GM23338 (cell line): ENCODE data around the gene AAMDC. TPM values are rescaled to one million over a fixed set of nuclear protein-coding genes. Genes with fewer than 3 reads are reported as not detected.
"Not testable (repeated sequence)": the region's sequence is repeated elsewhere in the genome, so short reads cannot be mapped to it uniquely, and the experiment has no call there.

Experiments
- ATAC-seq: fragments of 200-7000 bp; cut with Tn5 transposase; 3 replicates; pipeline ENCODE4 v1.9.1; 2020
- DNase-seq: peaks from one replicate; pipeline ENCODE4 v3.0.0-alpha.2; 2015; ENCODE audit warnings: low spot score
- H2AFZ ChIP-seq: fragments of 200-600 bp; sonication (generic); 2 replicates; pipeline ENCODE4 v1.8.0; 2016; ENCODE audit warnings: antibody characterized with exemption, mild to moderate bottlenecking, moderate library complexity
- H3F3A ChIP-seq: fragments of 200-600 bp; sonication (generic); replicated peaks from 2 replicates; pipeline ENCODE4 v1.8.0; 2017; ENCODE audit warnings: antibody characterized with exemption, mixed run types, low read depth
- H3K27ac ChIP-seq: fragments of 200-600 bp; sonication (generic); 2 replicates; pipeline ENCODE4 v1.6.1; 2016; ENCODE audit warnings: low read depth
- H3K27me3 ChIP-seq: fragments of 200-600 bp; sonication (generic); 2 replicates; pipeline ENCODE4 v1.8.0; 2016; ENCODE audit warnings: mild to moderate bottlenecking, mixed run types, moderate library complexity; ENCODE audit not compliant: insufficient read depth
- H3K36me3 ChIP-seq: fragments of 200-600 bp; sonication (generic); 2 replicates; pipeline ENCODE4 v1.8.0; 2016; ENCODE audit warnings: mild to moderate bottlenecking; ENCODE audit not compliant: insufficient read depth
- H3K4me1 ChIP-seq: fragments of 200-600 bp; sonication (generic); 2 replicates; pipeline ENCODE4 v1.8.0; 2016; ENCODE audit warnings: mild to moderate bottlenecking, moderate library complexity; ENCODE audit not compliant: insufficient read depth
- H3K4me2 ChIP-seq: fragments of 200-600 bp; sonication (generic); 2 replicates; pipeline ENCODE4 v1.7.1; 2017; ENCODE audit warnings: mixed run types
- H3K4me3 ChIP-seq: fragments of 200-600 bp; sonication (generic); 2 replicates; pipeline ENCODE4 v1.6.1; 2016; ENCODE audit warnings: mixed run types
- H3K79me2 ChIP-seq: fragments of 200-600 bp; sonication (generic); replicated peaks from 2 replicates; pipeline ENCODE4 v1.8.0; 2017; ENCODE audit warnings: mild to moderate bottlenecking; ENCODE audit not compliant: insufficient read depth
- H3K9me2 ChIP-seq: fragments of 200-600 bp; sonication (generic); 2 replicates; pipeline ENCODE4 v1.8.0; 2017; ENCODE audit not compliant: insufficient read depth
- H4K20me1 ChIP-seq: fragments of 200-600 bp; sonication (generic); replicated peaks from 2 replicates; pipeline ENCODE4 v1.8.0; 2017; ENCODE audit warnings: mild to moderate bottlenecking; ENCODE audit not compliant: insufficient read depth
- H3K27ac Mint-ChIP-seq: 2 replicates; pipeline ENCODE4 v1.8.0; 2020; ENCODE audit warnings: inconsistent platforms, mild to moderate bottlenecking, moderate library complexity, mixed read lengths
- H3K27me3 Mint-ChIP-seq: 3 replicates; pipeline ENCODE4 v1.8.0; 2022; ENCODE audit warnings: low read depth, mild to moderate bottlenecking, moderate library complexity, mixed read lengths, inconsistent platforms; ENCODE audit not compliant: insufficient read depth, poor library complexity
- H3K36me3 Mint-ChIP-seq: 3 replicates; pipeline ENCODE4 v1.8.0; 2021; ENCODE audit warnings: low read depth, mild to moderate bottlenecking, inconsistent platforms, moderate library complexity, mixed read lengths
- H3K4me1 Mint-ChIP-seq: 3 replicates; pipeline ENCODE4 v1.8.0; 2020; ENCODE audit warnings: mild to moderate bottlenecking, inconsistent platforms, mixed read lengths
- H3K4me3 Mint-ChIP-seq: 3 replicates; pipeline ENCODE4 v1.8.0; 2021; ENCODE audit warnings: moderate library complexity, mild to moderate bottlenecking, inconsistent platforms, mixed read lengths
- H3K9me3 Mint-ChIP-seq: 3 replicates; pipeline ENCODE4 v1.8.0; 2020; ENCODE audit warnings: moderate library complexity, mild to moderate bottlenecking, inconsistent platforms, mixed read lengths
- CREB1 ChIP-seq: fragments of 250-450 bp; sonication (Bioruptor Pico); IDR thresholded peaks from 2 replicates; pipeline ENCODE4 v1.5.0; 2020; ENCODE audit warnings: low read depth, mild to moderate bottlenecking, moderate library complexity
- JUNB ChIP-seq: IDR thresholded peaks from one replicate; pipeline ENCODE4 v1.6.1; 2016; ENCODE audit warnings: antibody characterized with exemption; ENCODE audit not compliant: unreplicated experiment
- polyA plus RNA-seq: library from polyadenylated mRNA; unstranded; fragments of >200 nt; fragmentation: Nextera tagmentation; extraction: Ambion mirVana; gene quantifications from 2 replicates; pipeline ENCODE4 v1.2.1, GENCODE V29; 2016
- total RNA-seq: library from RNA; depleted of rRNA; stranded (reverse); fragments of >200 nt; shearing (Covaris generic); gene quantifications from 2 replicates; pipeline ENCODE4 v1.2.3, GENCODE V29; 2014
- TF ChIP-seq, protein P1 (sequence below), 2 experiments: fragments of 200-600 bp in 1 of 2; sonication (generic) in 1 of 2; conservative IDR thresholded peaks; 2 replicates each; pipeline versions ENCODE4 v1.5.1 to v1.6.1; 2016 to 2017; ENCODE audit warnings: antibody characterized with exemption in 2 of 2, low read depth in 2 of 2, mild to moderate bottlenecking in 2 of 2, moderate library complexity in 1 of 2

Gene AAMDC
- total and polyA plus RNA-seq, 2 experiments from 2014 or later, result 5.3 to 50.2 TPM

DNA sequence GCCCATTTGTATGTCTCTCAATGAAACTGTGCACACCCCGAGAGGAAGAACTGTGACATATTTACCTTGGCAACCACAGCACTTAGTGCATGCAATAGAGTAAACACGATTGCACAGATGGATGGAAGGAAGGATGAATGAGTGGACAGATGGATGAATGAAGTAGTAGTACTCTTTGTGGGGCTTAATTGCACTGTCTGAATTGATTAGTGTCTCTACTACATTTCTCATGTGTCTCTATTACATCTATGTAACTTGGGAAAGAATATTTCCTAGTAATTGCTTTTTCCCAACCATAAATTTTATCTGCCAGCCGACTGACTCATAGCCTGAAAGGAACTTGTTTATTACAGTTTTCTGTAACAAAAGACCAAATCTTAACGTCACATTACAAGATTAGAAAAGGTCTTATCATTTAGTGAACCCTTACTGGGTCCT lies 69.7 kb downstream of the AAMDC start:
- H3F3A ChIP-seq, H3K27ac ChIP-seq, H2AFZ ChIP-seq, H3K4me1 Mint-ChIP-seq, H3K4me2 ChIP-seq, H3K4me3 ChIP-seq, H3K27ac Mint-ChIP-seq, ATAC-seq, H3K9me3 Mint-ChIP-seq, DNase-seq, H4K20me1 ChIP-seq, H3K9me2 ChIP-seq, H3K4me3 Mint-ChIP-seq, H3K36me3 ChIP-seq, H3K27me3 ChIP-seq, H3K4me1 ChIP-seq, H3K27me3 Mint-ChIP-seq, H3K79me2 ChIP-seq: not testable (repeated sequence)
- H3K36me3 Mint-ChIP-seq, result peaks cover 46% of the 10 kb centered on the region

DNA sequence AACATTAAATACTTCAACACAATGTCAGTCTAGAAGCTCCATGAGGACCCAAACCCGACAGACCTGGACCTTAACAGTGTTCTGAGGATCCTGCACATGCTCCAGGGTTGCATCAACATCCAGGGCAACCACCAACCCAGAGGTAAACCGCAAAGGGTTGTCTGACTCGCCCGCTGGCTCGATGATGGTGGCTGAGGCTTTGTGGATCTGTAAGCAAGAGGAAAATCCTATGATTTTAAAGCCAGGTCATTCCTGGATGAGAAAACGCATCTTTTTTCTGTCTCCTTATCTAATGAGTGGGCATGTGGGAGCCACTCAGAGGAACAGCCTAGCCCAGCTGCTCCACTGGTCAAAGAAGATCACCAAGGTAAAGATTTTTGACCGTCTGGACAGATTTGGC lies 70.3 kb downstream of the AAMDC start:
- H3K79me2 ChIP-seq, H3K27ac ChIP-seq, H3K4me3 Mint-ChIP-seq, H3K36me3 ChIP-seq, H4K20me1 ChIP-seq, H3F3A ChIP-seq, H3K27me3 ChIP-seq, H3K9me3 Mint-ChIP-seq, H3K4me1 Mint-ChIP-seq, H3K27ac Mint-ChIP-seq, H3K4me1 ChIP-seq, H3K27me3 Mint-ChIP-seq, H2AFZ ChIP-seq, DNase-seq, ATAC-seq, H3K4me3 ChIP-seq, H3K4me2 ChIP-seq, H3K9me2 ChIP-seq: not testable (repeated sequence)
- H3K36me3 Mint-ChIP-seq, result peaks cover 40% of the 10 kb centered on the region

DNA sequence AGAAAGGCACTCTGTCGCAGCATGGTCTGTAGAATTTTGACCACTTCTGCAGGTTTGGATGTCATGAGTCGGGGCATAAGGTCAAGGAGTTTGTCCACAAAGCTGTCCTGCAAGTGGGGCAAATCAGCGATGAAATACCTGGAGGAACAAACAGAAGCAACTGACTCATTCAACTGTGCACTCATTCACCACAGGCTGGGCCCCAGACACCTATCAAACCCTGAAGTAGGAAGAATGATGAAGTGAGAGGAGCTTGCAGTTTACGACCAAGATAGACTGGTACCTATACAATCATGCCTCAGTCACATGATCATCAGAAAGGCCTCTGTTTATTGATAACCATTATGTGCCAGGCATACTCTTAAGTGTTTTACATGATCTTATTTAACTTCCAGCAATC lies 70.8 kb downstream of the AAMDC start:
- not testable (repeated sequence) for H2AFZ ChIP-seq, H4K20me1 ChIP-seq, H3F3A ChIP-seq, H3K27me3 ChIP-seq, H3K79me2 ChIP-seq, H3K36me3 ChIP-seq, H3K4me3 ChIP-seq, H3K4me1 Mint-ChIP-seq, H3K27ac ChIP-seq, H3K27me3 Mint-ChIP-seq, DNase-seq, H3K4me3 Mint-ChIP-seq, H3K27ac Mint-ChIP-seq, H3K9me3 Mint-ChIP-seq, H3K9me2 ChIP-seq, ATAC-seq, H3K4me2 ChIP-seq, H3K4me1 ChIP-seq
- peaks cover 39% of the 10 kb centered on the region for H3K36me3 Mint-ChIP-seq

DNA sequence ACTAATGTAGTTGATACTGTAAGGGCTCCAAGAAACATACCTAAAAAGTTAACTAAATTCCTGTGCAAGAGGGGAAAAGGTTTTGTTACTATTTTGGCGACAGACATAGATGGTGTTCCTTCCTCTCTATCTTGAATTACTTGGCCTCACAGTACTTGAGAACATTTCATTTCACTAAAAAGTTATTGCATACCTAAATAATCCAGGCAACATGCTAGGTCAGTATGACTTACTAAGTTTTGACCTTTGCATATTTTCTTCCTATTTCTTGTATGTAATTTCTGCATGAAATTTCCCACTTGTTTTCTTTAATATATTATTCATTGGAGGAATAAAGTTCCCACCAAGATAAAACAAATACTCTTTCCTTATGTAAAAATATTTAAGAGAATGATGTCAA lies 74.0 kb downstream of the AAMDC start:
- H3K4me1 ChIP-seq, H3K9me2 ChIP-seq, DNase-seq, H3K27me3 ChIP-seq, H3K4me2 ChIP-seq, H3K27me3 Mint-ChIP-seq, H3F3A ChIP-seq, H3K4me3 ChIP-seq, H2AFZ ChIP-seq, H3K9me3 Mint-ChIP-seq, H3K36me3 ChIP-seq, H3K4me3 Mint-ChIP-seq, H3K79me2 ChIP-seq, ATAC-seq, H3K27ac ChIP-seq, H3K27ac Mint-ChIP-seq, H3K4me1 Mint-ChIP-seq, H4K20me1 ChIP-seq: not testable (repeated sequence)
- peaks cover 30% of the 10 kb centered on the region for H3K36me3 Mint-ChIP-seq

DNA sequence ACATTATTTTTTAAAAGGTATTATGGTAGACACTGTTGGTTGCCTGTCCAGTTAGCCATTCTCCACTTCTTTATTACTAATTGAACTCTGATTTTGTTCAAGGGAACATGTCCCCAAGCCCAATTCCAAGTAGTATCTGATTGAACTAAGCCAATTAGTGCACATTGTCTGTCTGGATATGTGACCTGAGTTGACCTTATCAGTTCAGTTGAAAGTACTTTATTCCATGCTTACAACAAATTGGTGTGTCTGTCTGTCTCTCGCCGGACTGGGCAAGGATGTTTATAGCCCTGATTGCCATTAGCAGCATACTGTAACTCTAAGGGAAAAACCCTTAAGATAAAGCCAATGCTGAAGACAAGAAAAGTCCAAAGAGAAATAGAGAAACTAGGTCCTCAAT lies 87.9 kb downstream of the AAMDC start:
- H3K36me3 Mint-ChIP-seq, result peaks cover 3% of the 10 kb centered on the region; the same call in 2 of the 3 replicates
- H3K79me2 ChIP-seq, result no peaks in the 10 kb centered on the region
- no peak overlapping the region for H3K4me3 Mint-ChIP-seq
- H3K27ac Mint-ChIP-seq, result no peak overlapping the region
- no peaks in the 10 kb centered on the region for H3F3A ChIP-seq
- H3K4me2 ChIP-seq, result no peak overlapping the region
- H3K4me1 ChIP-seq, result no peaks in the 10 kb centered on the region
- no peaks in the 10 kb centered on the region for H3K36me3 ChIP-seq
- ATAC-seq (no peak), DNase-seq (no peak)
- H3K4me1 Mint-ChIP-seq, result no peaks in the 10 kb centered on the region; the same call in 2 of the 3 replicates
- H3K27ac ChIP-seq, result no peak overlapping the region
- no peaks in the 10 kb centered on the region for H4K20me1 ChIP-seq
- H2AFZ ChIP-seq, result no peak overlapping the region
- no peaks in the 10 kb centered on the region for H3K9me3 Mint-ChIP-seq
- no peak overlapping the region for H3K4me3 ChIP-seq
- no peaks in the 10 kb centered on the region for H3K9me2 ChIP-seq
- H3K27me3 ChIP-seq, result no peaks in the 10 kb centered on the region
- H3K27me3 Mint-ChIP-seq, result no peaks in the 10 kb centered on the region
- TF ChIP-seq CREB1 (CRISPR knock-in tag) (no peak), JUNB (no peak)
- TF ChIP-seq, protein P1, sequence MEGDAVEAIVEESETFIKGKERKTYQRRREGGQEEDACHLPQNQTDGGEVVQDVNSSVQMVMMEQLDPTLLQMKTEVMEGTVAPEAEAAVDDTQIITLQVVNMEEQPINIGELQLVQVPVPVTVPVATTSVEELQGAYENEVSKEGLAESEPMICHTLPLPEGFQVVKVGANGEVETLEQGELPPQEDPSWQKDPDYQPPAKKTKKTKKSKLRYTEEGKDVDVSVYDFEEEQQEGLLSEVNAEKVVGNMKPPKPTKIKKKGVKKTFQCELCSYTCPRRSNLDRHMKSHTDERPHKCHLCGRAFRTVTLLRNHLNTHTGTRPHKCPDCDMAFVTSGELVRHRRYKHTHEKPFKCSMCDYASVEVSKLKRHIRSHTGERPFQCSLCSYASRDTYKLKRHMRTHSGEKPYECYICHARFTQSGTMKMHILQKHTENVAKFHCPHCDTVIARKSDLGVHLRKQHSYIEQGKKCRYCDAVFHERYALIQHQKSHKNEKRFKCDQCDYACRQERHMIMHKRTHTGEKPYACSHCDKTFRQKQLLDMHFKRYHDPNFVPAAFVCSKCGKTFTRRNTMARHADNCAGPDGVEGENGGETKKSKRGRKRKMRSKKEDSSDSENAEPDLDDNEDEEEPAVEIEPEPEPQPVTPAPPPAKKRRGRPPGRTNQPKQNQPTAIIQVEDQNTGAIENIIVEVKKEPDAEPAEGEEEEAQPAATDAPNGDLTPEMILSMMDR (conservative IDR thresholded peaks at IDR 0.05; ENCODE audit: low read depth in 2 of 2), result no peak
